Activated CD4-positive, alpha-beta T cell treated with anti-CD3 and anti-CD28 coated beads, Interleukin-2, Interleukin-4, amounts not matched to agents 100 ng/mL and 50 ng/mL, durations not matched to agents 16 hours and 8 hours (primary cell): Measurements from ENCODE around the gene RPEL1.
"Not testable (repeated sequence)": the region's sequence is repeated elsewhere in the genome, so short reads cannot be mapped to it uniquely, and the experiment has no call there.

ENCODE experiments used
- DNase-seq: peaks from one replicate; pipeline ENCODE4 v3.0.0-alpha.2; 2020; ENCODE audit warnings: low spot score

RPEL1 gene

GRCh38 chr10:103245587-103245986, at the start of gene RPEL1:
TSS of gene RPEL1 (plus strand) at chr10:103245887. CDS start at chr10:103245997, 110 bp downstream.
- DNase-seq: not testable (repeated sequence)

- DNase-seq: no peak
Observed at GRCh38 chr10:103196516-103196915, 49.2 kb upstream of the RPEL1 start.

GRCh38 chr10:103197174-103197573, 48.5 kb upstream of the RPEL1 start:
- peak; percentile 51 for DNase-seq

- DNase-seq: no peak
Observed at GRCh38 chr10:103197903-103198302, 47.8 kb upstream of the RPEL1 start.

- no peak for DNase-seq
Observed at GRCh38 chr10:103198648-103199047, 47.0 kb upstream of the RPEL1 start.

GRCh38 chr10:103199488-103199887, 46.2 kb upstream of the RPEL1 start:
- no peak for DNase-seq

GRCh38 chr10:103202319-103202718, 43.4 kb upstream of the RPEL1 start:
- no peak for DNase-seq

- DNase-seq: no peak
Observed at GRCh38 chr10:103203466-103203865, 42.2 kb upstream of the RPEL1 start.

GRCh38 chr10:103204353-103205255, 41.1 kb upstream of the RPEL1 start:
- DNase-seq: no peak

- not testable (repeated sequence) for DNase-seq
Observed at GRCh38 chr10:103205401-103205800, 40.3 kb upstream of the RPEL1 start.

- DNase-seq: not testable (repeated sequence)
Observed at GRCh38 chr10:103206715-103207114, 39.0 kb upstream of the RPEL1 start.

- no peak for DNase-seq
Observed at GRCh38 chr10:103207141-103207540, 38.5 kb upstream of the RPEL1 start.

- not testable (repeated sequence) for DNase-seq
Observed at GRCh38 chr10:103207643-103208042, 38.0 kb upstream of the RPEL1 start.

GRCh38 chr10:103210262-103210661, 35.4 kb upstream of the RPEL1 start:
- not testable (repeated sequence) for DNase-seq

GRCh38 chr10:103215601-103216000, 30.1 kb upstream of the RPEL1 start:
- no peak for DNase-seq

- DNase-seq: not testable (repeated sequence)
Observed at GRCh38 chr10:103216362-103216761, 29.3 kb upstream of the RPEL1 start.

- no peak for DNase-seq
Observed at GRCh38 chr10:103224133-103224532, 21.6 kb upstream of the RPEL1 start.

- DNase-seq: not testable (repeated sequence)
Observed at GRCh38 chr10:103224721-103225120, 21.0 kb upstream of the RPEL1 start.

- DNase-seq: no peak
Observed at GRCh38 chr10:103225939-103226338, 19.7 kb upstream of the RPEL1 start.

- DNase-seq: no peak
Observed at GRCh38 chr10:103227416-103227815, 18.3 kb upstream of the RPEL1 start.

- DNase-seq: no peak
Observed at GRCh38 chr10:103231047-103231551, 14.6 kb upstream of the RPEL1 start.

- no peak for DNase-seq
Observed at GRCh38 chr10:103232131-103232673, 13.5 kb upstream of the RPEL1 start.
